Astrocyte of the cerebellum (primary cell): ENCODE results near the gene TMEM253.

Source experiments
- DNase-seq: peaks from one replicate; pipeline ENCODE4 v3.0.0-alpha.2; 2011; ENCODE audit warnings: low read depth
- H3K4me3 ChIP-seq: 2 replicates; pipeline ENCODE4 v1.5.1; 2011; ENCODE audit warnings: mild to moderate bottlenecking, low read depth, low read length, moderate library complexity
- CTCF ChIP-seq: IDR thresholded peaks from 2 replicates; pipeline ENCODE4 v1.5.1; 2012; ENCODE audit warnings: low read length, low read depth, moderate library complexity, mild to moderate bottlenecking; ENCODE audit errors: missing control alignments
- in situ Hi-C: cut with HindIII; loops from 2 replicates; pipeline ENCODE4 v1.10.0; 2017; ENCODE audit warnings: low sequenced_read_pairs

Gene TMEM253

GRCh38 chr14:21071225-21072030, 29.4 kb upstream of the TMEM253 start:
- in situ Hi-C loops = no loop called here
- peak overlapping the region; percentile 90 for H3K4me3 ChIP-seq
- DNase-seq = peak; percentile 83
- TF ChIP-seq CTCF = no peak

GRCh38 chr14:21072031-21072473, 28.8 kb upstream of the TMEM253 start:
- TF ChIP-seq CTCF = peak; percentile 13
- in situ Hi-C loops = no loop called here
- no peak for DNase-seq
- peak overlapping the region; percentile 90 for H3K4me3 ChIP-seq

- in situ Hi-C loops = no loop called here
Observed at GRCh38 chr14:21072781-21073339, 28.0 kb upstream of the TMEM253 start.

GRCh38 chr14:21073921-21074320, 26.9 kb upstream of the TMEM253 start:
- H3K4me3 ChIP-seq = no peak overlapping the region
- no peak for DNase-seq
- in situ Hi-C loops = no loop called here
- TF ChIP-seq CTCF = no peak

More at GRCh38 chr14:21072781-21073339, 28.0 kb upstream of the TMEM253 start:
- no peak for DNase-seq
- H3K4me3 ChIP-seq = no peak overlapping the region
- TF ChIP-seq CTCF = no peak

GRCh38 chr14:21074398-21075272, 26.2 kb upstream of the TMEM253 start:
- in situ Hi-C loops = no loop called here
- DNase-seq = no peak
- TF ChIP-seq CTCF = no peak
- no peak overlapping the region for H3K4me3 ChIP-seq

GRCh38 chr14:21075719-21076437, 25.0 kb upstream of the TMEM253 start:
- no peak overlapping the region for H3K4me3 ChIP-seq
- in situ Hi-C loops = no loop called here
- no peak for DNase-seq
- no peak for TF ChIP-seq CTCF
